HG02678 (cell line): ENCODE measurements around the gene NXNL1.

Experiments used
- ATAC-seq: cut with Tn5 transposase; IDR thresholded peaks from one replicate; pipeline ENCODE4 v1.9.1; 2021; ENCODE audit warnings: mild to moderate bottlenecking, moderate library complexity; ENCODE audit not compliant: unreplicated experiment

Gene NXNL1

DNA sequence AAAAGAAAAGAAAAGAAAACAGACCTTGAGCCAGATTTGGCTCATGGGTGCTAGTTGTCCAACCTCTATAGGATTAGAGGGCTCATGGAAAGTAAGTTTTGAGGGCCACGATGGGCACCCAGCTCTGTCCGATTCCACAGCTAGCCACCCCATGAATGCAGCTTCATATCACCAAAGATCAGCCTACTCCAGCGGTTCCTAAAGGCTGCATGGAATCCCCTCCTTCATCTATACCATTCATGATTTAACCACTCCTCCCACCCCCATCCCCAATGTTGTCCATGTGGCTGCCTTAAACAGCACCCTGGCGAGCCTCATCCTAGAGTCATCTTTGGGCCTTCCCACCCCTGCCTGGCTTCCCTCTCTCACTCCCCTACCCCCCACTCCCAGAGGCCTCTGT, 38.8 kb downstream of the NXNL1 start:
- no peak for ATAC-seq

DNA sequence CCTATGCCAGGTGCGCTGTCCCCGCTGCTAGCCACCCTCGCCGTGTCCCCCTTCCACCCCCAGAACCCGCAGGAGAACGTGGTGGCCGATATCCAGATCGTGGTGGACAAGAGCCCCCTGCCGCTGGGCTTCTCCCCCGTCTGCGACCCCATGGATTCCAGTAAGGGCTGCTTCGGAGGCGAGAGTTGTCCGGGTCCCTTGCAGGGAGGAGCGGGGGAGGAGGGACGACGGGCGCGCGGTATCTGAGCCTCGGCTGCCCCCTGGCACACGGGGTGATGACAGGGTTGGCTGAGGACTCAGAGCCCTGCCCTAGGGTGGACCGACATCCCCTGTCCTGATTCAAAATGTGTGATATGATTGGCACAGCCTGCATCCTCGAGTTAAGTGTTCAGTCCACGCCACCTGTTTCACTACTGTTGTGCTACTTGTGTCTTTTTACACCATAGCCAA, 40.2 kb downstream of the NXNL1 start:
- peak; percentile 13 for ATAC-seq

DNA sequence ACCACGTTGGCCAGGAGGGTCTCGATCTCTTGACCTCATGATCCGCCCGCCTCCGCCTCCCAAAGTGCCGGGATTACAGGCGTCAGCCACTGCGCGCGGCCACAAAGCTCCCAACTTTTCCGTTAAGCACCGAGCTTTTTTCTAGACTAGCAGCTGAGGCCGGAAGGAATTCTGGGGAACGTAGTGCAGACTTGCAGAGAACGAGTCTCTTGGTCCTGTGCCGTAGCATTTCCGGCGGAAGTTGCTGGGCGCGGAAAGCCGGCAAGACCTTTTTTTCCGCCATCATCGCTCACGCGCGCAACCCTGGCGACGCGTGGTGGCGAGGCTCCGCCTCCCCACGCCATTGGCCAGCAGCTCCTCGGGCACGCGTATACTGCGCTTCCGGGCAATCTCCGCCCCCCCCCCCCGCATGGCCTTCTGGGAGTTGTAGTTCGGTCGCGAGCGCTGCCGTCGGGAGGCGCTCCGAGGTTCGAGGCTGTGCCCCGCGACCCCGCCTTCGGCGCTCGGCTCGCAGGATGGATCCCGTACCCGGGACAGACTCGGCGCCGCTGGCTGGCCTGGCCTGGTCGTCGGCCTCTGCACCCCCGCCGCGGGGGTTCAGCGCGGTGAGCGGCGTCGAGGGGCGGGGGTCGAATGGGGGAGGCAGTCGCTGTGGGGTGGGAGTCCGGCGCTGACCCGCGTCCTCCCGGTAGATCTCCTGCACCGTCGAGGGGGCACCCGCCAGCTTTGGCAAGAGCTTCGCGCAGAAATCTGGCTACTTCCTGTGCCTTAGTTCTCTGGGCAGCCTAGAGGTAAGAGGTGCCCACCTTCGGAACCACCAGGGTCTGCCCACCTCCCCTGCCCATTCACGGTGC, 40.9 kb downstream of the NXNL1 start, which contains the start of gene MVB12A:
MVB12A (plus strand) TSS at position 427 of the 854 bp plus-strand sequence; CDS start at position 516, 89 bp downstream.
- ATAC-seq = peak; percentile 83

DNA sequence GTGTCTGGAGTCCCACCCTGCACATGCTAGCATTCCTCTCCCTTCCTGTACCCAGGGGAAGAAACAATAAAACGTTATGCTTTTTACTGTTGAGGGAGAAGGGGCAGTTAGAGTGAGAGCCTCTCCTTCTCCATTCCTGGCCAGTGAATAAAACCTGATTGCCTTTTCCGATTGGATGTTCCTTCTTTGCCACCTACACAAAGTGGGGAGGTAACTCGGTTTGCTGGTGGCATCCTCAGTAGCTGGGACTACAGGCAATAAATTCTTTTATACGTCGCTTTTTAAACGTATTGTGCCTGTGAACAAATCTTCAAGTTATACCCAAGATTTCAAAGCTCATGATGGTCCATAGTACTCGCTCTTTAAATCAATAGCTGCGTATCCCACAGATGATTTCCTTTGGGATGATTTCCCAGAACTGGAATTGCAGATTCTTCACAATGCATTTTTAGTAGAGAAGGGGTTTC, 41.5 kb downstream of the NXNL1 start:
- ATAC-seq = no peak

DNA sequence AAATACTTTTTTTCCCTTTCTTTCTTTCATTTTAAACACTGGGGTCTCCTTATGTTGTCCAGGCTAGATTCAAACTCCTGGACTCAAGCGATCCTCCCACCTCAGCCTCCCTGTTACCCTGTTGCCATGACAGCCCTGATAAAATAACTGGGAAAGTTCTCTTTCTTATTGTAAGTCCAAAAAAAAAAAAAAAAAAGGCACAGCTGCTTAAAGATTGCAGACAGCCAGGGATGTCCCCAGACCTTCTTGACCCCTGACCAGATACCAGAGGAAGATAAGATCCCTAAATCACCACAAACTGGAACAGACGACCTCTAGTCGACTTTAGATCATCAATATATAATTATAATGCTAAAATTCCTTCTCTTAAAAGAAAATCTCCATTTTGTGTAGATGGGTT, 42.0 kb downstream of the NXNL1 start:
- ATAC-seq = no peak

DNA sequence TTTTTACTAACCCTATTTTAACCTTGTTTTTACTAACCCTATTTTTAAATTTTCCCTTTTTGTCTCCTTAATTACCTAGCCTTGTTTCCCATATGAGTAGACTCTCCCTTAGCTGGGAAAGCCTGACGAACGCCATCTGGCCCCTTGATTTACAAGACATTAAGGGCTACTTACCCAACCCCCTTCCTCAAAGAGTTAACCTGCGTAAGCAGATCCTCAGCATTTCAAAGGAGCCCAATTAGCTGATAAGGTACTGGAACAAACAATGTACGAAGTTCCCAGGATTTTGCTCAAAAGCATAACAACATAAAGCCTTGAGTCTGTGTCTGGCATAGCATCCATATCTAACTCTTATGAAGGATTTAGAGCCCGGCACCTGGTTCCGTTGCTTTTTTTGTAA, 45.6 kb downstream of the NXNL1 start:
- no peak for ATAC-seq

DNA sequence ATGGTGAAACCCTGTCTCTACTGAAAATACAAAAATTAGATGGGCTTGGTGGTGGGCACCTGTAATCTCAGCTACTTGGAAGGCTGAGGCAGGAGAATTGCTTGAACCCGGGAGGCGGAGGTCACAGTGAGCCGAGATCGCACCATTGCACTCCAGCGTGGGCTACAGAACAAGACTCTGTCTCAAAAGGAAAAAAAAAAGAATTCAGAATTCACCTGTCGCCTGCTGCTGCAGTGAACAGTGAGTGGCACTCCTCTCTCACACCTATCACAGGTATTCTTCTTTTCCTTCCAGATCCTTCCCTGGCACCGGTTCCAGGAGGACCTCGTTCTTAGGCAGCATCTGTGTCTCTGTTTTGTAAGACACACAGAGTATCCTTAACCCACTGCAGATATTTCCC, 46.6 kb downstream of the NXNL1 start:
- ATAC-seq = no peak

DNA sequence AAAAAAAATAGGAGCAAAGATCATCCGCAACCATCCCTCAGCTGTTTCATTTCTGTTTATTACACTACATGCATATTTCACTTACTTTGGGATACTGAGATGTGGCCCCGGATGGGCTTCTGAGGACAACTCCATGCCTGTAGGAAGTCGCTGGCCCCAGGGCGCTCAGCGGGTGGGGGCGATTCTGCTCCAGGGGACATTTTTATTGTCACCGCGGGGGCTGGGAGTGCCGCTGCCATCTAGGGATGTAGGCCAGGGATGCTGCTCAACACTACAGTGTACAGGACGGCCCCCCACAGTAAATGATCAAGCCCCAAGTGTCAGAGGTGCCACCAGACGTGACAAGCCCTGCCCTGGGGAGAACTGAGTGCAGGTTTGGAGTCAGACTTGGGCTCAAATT, 48.9 kb downstream of the NXNL1 start:
- no peak for ATAC-seq

DNA sequence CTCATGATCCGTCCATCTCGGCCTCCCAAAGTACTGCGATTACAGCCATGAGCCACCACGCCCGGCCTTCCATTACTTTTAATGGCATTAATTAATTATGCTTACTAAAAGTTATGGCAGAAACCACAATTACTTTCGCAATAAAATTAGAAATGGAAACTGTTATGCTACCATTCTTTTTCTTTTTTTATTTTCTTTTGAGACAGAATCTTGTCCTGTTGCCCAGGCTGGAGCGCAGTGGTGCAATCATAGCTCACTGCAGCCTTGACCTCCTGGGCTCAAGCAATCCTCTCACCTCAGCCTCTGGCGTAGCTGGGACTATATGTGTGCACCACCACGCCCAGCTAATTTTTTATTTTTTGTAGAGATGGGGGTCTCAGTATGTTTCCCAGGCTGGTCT, 50.7 kb downstream of the NXNL1 start:
- ATAC-seq = no peak

DNA sequence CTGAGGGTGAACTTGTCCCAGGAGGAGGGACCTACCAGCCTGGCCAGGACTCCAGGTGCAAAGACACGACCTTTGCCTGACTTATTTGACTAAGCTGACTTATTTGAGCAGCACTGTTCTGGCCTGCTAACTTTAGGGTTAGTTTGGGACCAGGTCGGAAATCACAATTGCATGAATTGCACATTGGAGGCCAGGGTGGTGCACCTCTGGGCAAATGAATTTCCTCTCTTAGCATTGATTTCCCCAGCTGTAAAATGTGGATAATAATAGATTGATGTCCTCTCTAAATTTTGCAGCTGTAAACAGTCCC, 53.9 kb downstream of the NXNL1 start:
- ATAC-seq = no peak

DNA sequence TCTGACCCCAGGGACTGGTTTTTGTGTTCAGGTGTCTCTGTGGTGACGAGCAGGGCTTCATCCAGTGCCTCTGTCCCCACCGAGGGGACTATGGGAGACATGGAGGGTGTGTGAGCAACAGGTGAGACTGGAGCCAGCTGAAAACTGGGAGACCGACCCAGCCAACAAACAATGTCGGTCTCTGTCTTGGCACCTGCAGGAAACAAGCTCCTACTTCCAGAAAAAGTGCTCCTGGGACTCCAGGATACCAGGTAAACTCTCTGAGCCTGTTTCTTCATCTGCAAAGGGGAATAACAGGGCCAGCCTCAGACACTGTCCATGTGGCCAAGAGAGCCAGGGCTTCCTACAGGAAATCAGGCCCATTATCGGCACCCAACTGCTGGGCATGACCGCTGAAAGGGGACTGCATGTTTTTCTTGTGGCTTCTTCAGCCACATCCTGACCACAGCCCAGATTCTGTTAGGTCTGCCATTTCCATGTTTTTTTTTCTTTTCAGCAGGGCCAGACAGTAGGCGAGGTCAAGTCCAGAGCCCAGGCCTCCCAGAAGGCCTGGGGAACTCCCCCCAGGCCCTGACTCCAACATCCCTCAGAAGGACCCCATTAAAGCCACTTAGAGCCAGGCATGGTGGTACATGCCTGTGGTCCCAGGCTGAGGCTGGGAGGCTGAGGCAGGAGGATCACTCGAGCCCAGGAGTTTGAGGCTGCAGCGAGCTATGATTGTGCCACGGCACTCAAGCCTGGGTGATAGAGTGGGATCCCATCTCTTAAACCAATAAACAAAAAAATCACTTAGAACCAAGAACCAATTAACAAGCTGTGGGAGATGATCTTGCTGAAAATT, 54.5 kb downstream of the NXNL1 start:
- ATAC-seq = no peak
